SH-SY5Y (cell line): ENCODE results near the gene DMD.

Source experiments
- GATA2 ChIP-seq: IDR thresholded peaks from 2 replicates; pipeline ENCODE4 v1.6.1; 2011; ENCODE audit warnings: mild to moderate bottlenecking, low read depth, low read length
- GATA3 ChIP-seq: IDR thresholded peaks from 2 replicates; pipeline ENCODE4 v1.6.1; 2011; ENCODE audit warnings: low read depth, mild to moderate bottlenecking, low read length, moderate library complexity

- no peak for TF ChIP-seq GATA3
- TF ChIP-seq GATA2, result no peak
These were observed 2012.1 kb downstream of the DMD start for GRCh38 chrX:31199056-31199839.
